Measurements from ENCODE around the gene SLC16A7. TPM values are rescaled to one million over a fixed set of nuclear protein-coding genes. Genes with fewer than 3 reads are reported as not detected.

Gene SLC16A7
- total RNA-seq, 8 experiments from 2014 or later, result 2.5 to 137 (median 6.4) TPM

GRCh38 chr12:59629890-59630289 lies 34.1 kb downstream of the SLC16A7 start:
- in situ Hi-C loops (cut with MboI; ENCODE audit: low pct_unique_long_range_greater_than_20kb in 2 of 9, low sequenced_read_pairs in 9 of 9, unreplicated experiment in 9 of 9), result no loop called here
- Histone ChIP-seq H3K4me3 (no peak overlapping the region), H3K27ac (no peak overlapping the region), H3K4me1 (replicated peaks in 1 of 2) (peaks cover 0 to 6% of the 10 kb centered on the region in 2 donors)
- no peak for ATAC-seq (replicated peaks in 6 of 8)
- 58 to 100% (median 82%) methylated on average over 1 to 3 of the region's 3 CpGs for WGBS, 10 experiments

- 0 to 100% (median 17%) methylated on average over 1 of the region's 1 CpG; no CpG with 5 or more reads in 5 of the 10 experiments for WGBS, 10 experiments
- Histone ChIP-seq H3K27ac (no peak overlapping the region), H3K4me1 (replicated peaks in 1 of 2) (peaks cover 0 to 16% of the 10 kb centered on the region in 2 donors), H3K4me3 (no peak overlapping the region)
- in situ Hi-C loops (cut with MboI; ENCODE audit: low pct_unique_long_range_greater_than_20kb in 2 of 9, low sequenced_read_pairs in 9 of 9, unreplicated experiment in 9 of 9), result no loop called here
- peak in 2 of 8 experiments; percentile 29 to 47 for ATAC-seq (replicated peaks in 6 of 8)
These were observed 36.6 kb downstream of the SLC16A7 start for GRCh38 chr12:59632408-59632807.

GRCh38 chr12:59634254-59634653 lies 38.4 kb downstream of the SLC16A7 start:
- ATAC-seq (replicated peaks in 6 of 8), result no peak
- 83 to 100% (median 100%) methylated on average over 1 of the region's 1 CpG; no CpG with 5 or more reads in 6 of the 10 experiments for WGBS, 10 experiments
- Histone ChIP-seq H3K4me1 (replicated peaks in 1 of 2) (peaks cover 0 to 16% of the 10 kb centered on the region in 2 donors), H3K27ac (no peak overlapping the region), H3K4me3 (no peak overlapping the region)
- in situ Hi-C loops (cut with MboI; ENCODE audit: low pct_unique_long_range_greater_than_20kb in 2 of 9, low sequenced_read_pairs in 9 of 9, unreplicated experiment in 9 of 9), result no loop called here

- ATAC-seq (replicated peaks in 6 of 8), result no peak
- in situ Hi-C loops (cut with MboI; ENCODE audit: low pct_unique_long_range_greater_than_20kb in 2 of 9, low sequenced_read_pairs in 9 of 9, unreplicated experiment in 9 of 9), result no loop called here
- no peak overlapping the region for H3K27ac ChIP-seq
These were observed 41.3 kb downstream of the SLC16A7 start for GRCh38 chr12:59636945-59637691.

GRCh38 chr12:59637692-59638070 lies 41.9 kb downstream of the SLC16A7 start:
- no peak for ATAC-seq (replicated peaks in 6 of 8)
- in situ Hi-C loops (cut with MboI; ENCODE audit: low pct_unique_long_range_greater_than_20kb in 2 of 9, low sequenced_read_pairs in 9 of 9, unreplicated experiment in 9 of 9), result no loop called here
- H3K4me3 ChIP-seq, result no peak overlapping the region
- no peak overlapping the region for H3K27ac ChIP-seq
- peaks cover 3 to 16% of the 10 kb centered on the region in 2 donors for H3K4me1 ChIP-seq (replicated peaks in 1 of 2)

More at GRCh38 chr12:59636945-59637691, 41.3 kb downstream of the SLC16A7 start:
- H3K4me3 ChIP-seq, result no peak overlapping the region
- H3K4me1 ChIP-seq (replicated peaks in 1 of 2), result peaks cover 3 to 16% of the 10 kb centered on the region in 2 donors
- 57 to 98% (median 86%) methylated on average over 3 to 5 of the region's 5 CpGs; no CpG with 5 or more reads in 1 of the 10 experiments for WGBS, 10 experiments

- Histone ChIP-seq H3K4me1 (replicated peaks in 1 of 2) (peaks cover 0 to 3% of the 10 kb centered on the region in 2 donors), H3K27ac (no peak overlapping the region), H3K4me3 (no peak overlapping the region)
- WGBS, 10 experiments, result 37 to 100% (median 75%) methylated on average over 1 to 3 of the region's 3 CpGs
- in situ Hi-C loops (cut with MboI; ENCODE audit: low pct_unique_long_range_greater_than_20kb in 2 of 9, low sequenced_read_pairs in 9 of 9, unreplicated experiment in 9 of 9), result no loop called here
- peak in 1 of 8 experiments; percentile 70 for ATAC-seq (replicated peaks in 6 of 8)
These were observed 47.7 kb downstream of the SLC16A7 start for GRCh38 chr12:59643550-59643949.

GRCh38 chr12:59645242-59645641 lies 49.4 kb downstream of the SLC16A7 start:
- Histone ChIP-seq H3K4me3 (no peak overlapping the region), H3K4me1 (replicated peaks in 1 of 2) (peaks cover 0 to 3% of the 10 kb centered on the region in 2 donors), H3K27ac (no peak overlapping the region)
- WGBS, 10 experiments, result 88 to 100% (median 100%) methylated on average over 1 of the region's 1 CpG; no CpG with 5 or more reads in 6 of the 10 experiments
- in situ Hi-C loops (cut with MboI; ENCODE audit: low pct_unique_long_range_greater_than_20kb in 2 of 9, low sequenced_read_pairs in 9 of 9, unreplicated experiment in 9 of 9), result no loop called here
- ATAC-seq (replicated peaks in 6 of 8), result no peak

- in situ Hi-C loops (cut with MboI; ENCODE audit: low pct_unique_long_range_greater_than_20kb in 2 of 9, low sequenced_read_pairs in 9 of 9, unreplicated experiment in 9 of 9), result no loop called here
- Histone ChIP-seq H3K4me3 (no peak overlapping the region), H3K27ac (no peak overlapping the region), H3K4me1 (replicated peaks in 1 of 2) (peaks cover 0 to 3% of the 10 kb centered on the region in 2 donors)
- no peak for ATAC-seq (replicated peaks in 6 of 8)
These were observed 50.8 kb downstream of the SLC16A7 start for GRCh38 chr12:59646636-59647035.

- 78 to 100% (median 91%) methylated on average over 2 of the region's 2 CpGs; no CpG with 5 or more reads in 2 of the 10 experiments for WGBS, 10 experiments
- ATAC-seq (replicated peaks in 6 of 8), result no peak
- Histone ChIP-seq H3K4me3 (no peak overlapping the region), H3K4me1 (replicated peaks in 1 of 2) (no peaks in the 10 kb centered on the region), H3K27ac (no peak overlapping the region)
- in situ Hi-C loops (cut with MboI; ENCODE audit: low pct_unique_long_range_greater_than_20kb in 2 of 9, low sequenced_read_pairs in 9 of 9, unreplicated experiment in 9 of 9), result no loop called here
These were observed 53.4 kb downstream of the SLC16A7 start for GRCh38 chr12:59649203-59649602.

- in situ Hi-C loops (cut with MboI; ENCODE audit: low pct_unique_long_range_greater_than_20kb in 2 of 9, low sequenced_read_pairs in 9 of 9, unreplicated experiment in 9 of 9), result no loop called here
- peak in 3 of 8 experiments; percentile 87 to 98 (median 97) for ATAC-seq (replicated peaks in 6 of 8)
- 31 to 94% (median 75%) methylated on average over 1 to 3 of the region's 3 CpGs for WGBS, 10 experiments
- Histone ChIP-seq H3K4me1 (replicated peaks in 1 of 2) (no peaks in the 10 kb centered on the region), H3K4me3 (no peak overlapping the region), H3K27ac (no peak overlapping the region)
These were observed 54.9 kb downstream of the SLC16A7 start for GRCh38 chr12:59650588-59651228.

- in situ Hi-C loops (cut with MboI; ENCODE audit: low pct_unique_long_range_greater_than_20kb in 2 of 9, low sequenced_read_pairs in 9 of 9, unreplicated experiment in 9 of 9), result no loop called here
- WGBS, 10 experiments, result 0 to 89% (median 65%) methylated on average over 1 of the region's 1 CpG; no CpG with 5 or more reads in 4 of the 10 experiments
- no peak overlapping the region for H3K27ac ChIP-seq
- H3K4me1 ChIP-seq (replicated peaks in 1 of 2), result no peaks in the 10 kb centered on the region
- H3K4me3 ChIP-seq, result no peak overlapping the region
- ATAC-seq (replicated peaks in 6 of 8), result peak in 2 of 8 experiments; percentile 20 to 49
These were observed 55.5 kb downstream of the SLC16A7 start for GRCh38 chr12:59651229-59651920.

- H3K4me1 ChIP-seq (replicated peaks in 1 of 2), result no peaks in the 10 kb centered on the region
- 56 to 100% (median 84%) methylated on average over 1 of the region's 1 CpG; no CpG with 5 or more reads in 2 of the 10 experiments for WGBS, 10 experiments
- ATAC-seq (replicated peaks in 6 of 8), result no peak
- no peak overlapping the region for H3K27ac ChIP-seq
- in situ Hi-C loops (cut with MboI; ENCODE audit: low pct_unique_long_range_greater_than_20kb in 2 of 9, low sequenced_read_pairs in 9 of 9, unreplicated experiment in 9 of 9), result no loop called here
- no peak overlapping the region for H3K4me3 ChIP-seq
These were observed 56.3 kb downstream of the SLC16A7 start for GRCh38 chr12:59652130-59652529.

GRCh38 chr12:59654061-59654460 lies 58.2 kb downstream of the SLC16A7 start:
- in situ Hi-C loops (cut with MboI; ENCODE audit: low pct_unique_long_range_greater_than_20kb in 2 of 9, low sequenced_read_pairs in 9 of 9, unreplicated experiment in 9 of 9), result no loop called here
- Histone ChIP-seq H3K27ac (no peak overlapping the region), H3K4me3 (no peak overlapping the region), H3K4me1 (replicated peaks in 1 of 2) (no peaks in the 10 kb centered on the region)
- ATAC-seq (replicated peaks in 6 of 8), result no peak
